Measurements from ENCODE around the gene KIF6.
"Not testable (repeated sequence)": the region's sequence is repeated elsewhere in the genome, so short reads cannot be mapped to it uniquely, and the experiment has no call there.

KIF6 gene

GRCh38 chr6:39515006-39515405, 210.2 kb downstream of the KIF6 start:
- in situ Hi-C loops (cut with MboI; ENCODE audit: low sequenced_read_pairs): no loop called here

GRCh38 chr6:39509831-39510230, 215.4 kb downstream of the KIF6 start:
- in situ Hi-C loops (cut with MboI; ENCODE audit: low sequenced_read_pairs): not testable (repeated sequence)

GRCh38 chr6:39508515-39508914, 216.7 kb downstream of the KIF6 start:
- in situ Hi-C loops (cut with MboI; ENCODE audit: low sequenced_read_pairs): no loop called here

- in situ Hi-C loops (cut with MboI; ENCODE audit: low sequenced_read_pairs): no loop called here
These were observed 217.7 kb downstream of the KIF6 start for GRCh38 chr6:39507331-39507998.

- in situ Hi-C loops (cut with MboI; ENCODE audit: low sequenced_read_pairs): not testable (repeated sequence)
These were observed 222.7 kb downstream of the KIF6 start for GRCh38 chr6:39502362-39502955.

- in situ Hi-C loops (cut with MboI; ENCODE audit: low sequenced_read_pairs): no loop called here
These were observed 226.2 kb downstream of the KIF6 start for GRCh38 chr6:39499053-39499452.

- in situ Hi-C loops (cut with MboI; ENCODE audit: low sequenced_read_pairs): no loop called here
These were observed 227.1 kb downstream of the KIF6 start for GRCh38 chr6:39498096-39498495.

- in situ Hi-C loops (cut with MboI; ENCODE audit: low sequenced_read_pairs): no loop called here
These were observed 228.3 kb downstream of the KIF6 start for GRCh38 chr6:39496915-39497314.

- in situ Hi-C loops (cut with MboI; ENCODE audit: low sequenced_read_pairs): no loop called here
These were observed 228.8 kb downstream of the KIF6 start for GRCh38 chr6:39496456-39496855.

GRCh38 chr6:39495640-39496039, 229.6 kb downstream of the KIF6 start:
- in situ Hi-C loops (cut with MboI; ENCODE audit: low sequenced_read_pairs): no loop called here

GRCh38 chr6:39494998-39495397, 230.2 kb downstream of the KIF6 start:
- in situ Hi-C loops (cut with MboI; ENCODE audit: low sequenced_read_pairs): no loop called here

GRCh38 chr6:39493777-39494176, 231.4 kb downstream of the KIF6 start:
- in situ Hi-C loops (cut with MboI; ENCODE audit: low sequenced_read_pairs): no loop called here

GRCh38 chr6:39493174-39493573, 232.0 kb downstream of the KIF6 start:
- in situ Hi-C loops (cut with MboI; ENCODE audit: low sequenced_read_pairs): no loop called here

GRCh38 chr6:39490108-39490507, 235.1 kb downstream of the KIF6 start:
- in situ Hi-C loops (cut with MboI; ENCODE audit: low sequenced_read_pairs): no loop called here

- in situ Hi-C loops (cut with MboI; ENCODE audit: low sequenced_read_pairs): no loop called here
These were observed 236.8 kb downstream of the KIF6 start for GRCh38 chr6:39488255-39488879.

- in situ Hi-C loops (cut with MboI; ENCODE audit: low sequenced_read_pairs): no loop called here
These were observed 240.9 kb downstream of the KIF6 start for GRCh38 chr6:39484276-39484675.

- in situ Hi-C loops (cut with MboI; ENCODE audit: low sequenced_read_pairs): not testable (repeated sequence)
These were observed 245.4 kb downstream of the KIF6 start for GRCh38 chr6:39479819-39480218.

- in situ Hi-C loops (cut with MboI; ENCODE audit: low sequenced_read_pairs): no loop called here
These were observed 248.5 kb downstream of the KIF6 start for GRCh38 chr6:39476670-39477069.

- in situ Hi-C loops (cut with MboI; ENCODE audit: low sequenced_read_pairs): no loop called here
These were observed 249.1 kb downstream of the KIF6 start for GRCh38 chr6:39476151-39476550.

GRCh38 chr6:39471954-39472659, 253.1 kb downstream of the KIF6 start:
- in situ Hi-C loops (cut with MboI; ENCODE audit: low sequenced_read_pairs): no loop called here

- in situ Hi-C loops (cut with MboI; ENCODE audit: low sequenced_read_pairs): no loop called here
These were observed 254.7 kb downstream of the KIF6 start for GRCh38 chr6:39470506-39470905.

- in situ Hi-C loops (cut with MboI; ENCODE audit: low sequenced_read_pairs): no loop called here
These were observed 256.8 kb downstream of the KIF6 start for GRCh38 chr6:39468385-39468784.

Data from hTERT RPE-1 (cell line).